Neural cell (in vitro differentiated cells): Measurements from ENCODE around the gene OR51V1.

ENCODE experiments used
- CTCF ChIP-seq: fragments of 450-650 bp; IDR thresholded peaks from 2 replicates; pipeline ENCODE4 v1.5.1; 2014; ENCODE audit warnings: antibody characterized with exemption, mild to moderate bottlenecking, moderate library complexity; ENCODE audit not compliant: poor library complexity, severe bottlenecking
- EP300 ChIP-seq: fragments of 450-650 bp; conservative IDR thresholded peaks from 2 replicates; pipeline ENCODE4 v1.6.1; 2014; ENCODE audit warnings: antibody characterized with exemption, mild to moderate bottlenecking, moderate library complexity; ENCODE audit not compliant: poor library complexity, severe bottlenecking
- EZH2 ChIP-seq: fragments of 200-600, 300-800 bp; shearing (Covaris generic), sonication (generic); IDR thresholded peaks from 2 replicates; pipeline ENCODE4 v1.6.1; 2014; ENCODE audit warnings: antibody characterized with exemption, low read length, borderline replicate concordance, mild to moderate bottlenecking; ENCODE audit not compliant: insufficient read depth, poor library complexity, severe bottlenecking
- MXI1 ChIP-seq: fragments of 450-650 bp; conservative IDR thresholded peaks from 2 replicates; pipeline ENCODE4 v1.6.1; 2014; ENCODE audit warnings: antibody characterized with exemption, mild to moderate bottlenecking; ENCODE audit not compliant: poor library complexity, severe bottlenecking
- POLR2AphosphoS5 ChIP-seq: IDR thresholded peaks from 2 replicates; pipeline ENCODE4 v1.6.1; 2012
- RAD21 ChIP-seq: fragments of 450-650 bp; conservative IDR thresholded peaks from 2 replicates; pipeline ENCODE4 v1.6.1; 2014; ENCODE audit warnings: antibody characterized with exemption, mild to moderate bottlenecking, moderate library complexity
- REST ChIP-seq: IDR thresholded peaks from 2 replicates; pipeline ENCODE4 v1.6.1; 2012; ENCODE audit warnings: borderline replicate concordance
- SMC3 ChIP-seq: fragments of 450-650 bp; conservative IDR thresholded peaks from 2 replicates; pipeline ENCODE4 v1.6.1; 2014; ENCODE audit warnings: antibody characterized with exemption, mild to moderate bottlenecking, moderate library complexity; ENCODE audit not compliant: poor library complexity
- TAF1 ChIP-seq: IDR thresholded peaks from 2 replicates; pipeline ENCODE4 v1.6.1; 2012; ENCODE audit warnings: low read depth

- TF ChIP-seq EP300 = no peak
- no peak for TF ChIP-seq CTCF
- no peak for TF ChIP-seq EZH2
- no peak for TF ChIP-seq TAF1
- no peak for TF ChIP-seq RAD21
- TF ChIP-seq MXI1 = no peak
- TF ChIP-seq POLR2AphosphoS5 = no peak
- no peak for TF ChIP-seq SMC3
- no peak for TF ChIP-seq REST
Observed at GRCh38 chr11:5240458-5240857, 40.0 kb upstream of the OR51V1 start.
